Measurements from ENCODE around the gene HHEX. TPM values are rescaled to one million over a fixed set of nuclear protein-coding genes. Genes with fewer than 3 reads are reported as not detected.

HHEX gene
- total RNA-seq, 1 experiment from 2014 or later = 91.5 TPM

DNA sequence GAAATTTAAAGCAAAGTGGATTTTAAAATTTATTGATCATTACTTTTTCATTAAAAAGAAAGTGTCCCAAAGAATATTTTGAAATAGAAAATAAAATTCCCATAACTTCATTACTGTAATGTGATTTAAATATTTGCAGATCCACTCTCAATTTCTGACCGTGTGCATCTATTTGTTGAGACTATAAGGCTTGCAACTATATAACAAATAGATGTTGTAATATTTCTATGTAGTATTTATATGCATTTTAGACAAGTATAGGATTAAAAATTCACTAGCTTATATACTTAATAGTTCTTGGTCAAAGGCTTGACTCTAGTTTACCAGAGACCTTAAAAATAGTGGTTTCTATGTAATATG lies 3.8 kb downstream of the HHEX start:
- Mint-ChIP-seq H3K27ac (ENCODE audit: unreplicated experiment) (peak overlapping the region; percentile 33), H3K4me3 (ENCODE audit: low read depth, unreplicated experiment) (no peak overlapping the region), H3K36me3 (ENCODE audit: insufficient read depth, unreplicated experiment) (peaks cover 88% of the 10 kb centered on the region), H3K9me3 (ENCODE audit: low read depth, unreplicated experiment) (no peaks in the 10 kb centered on the region), H3K4me1 (ENCODE audit: low read depth, unreplicated experiment) (peaks cover 19% of the 10 kb centered on the region), H3K27me3 (ENCODE audit: unreplicated experiment) (no peaks in the 10 kb centered on the region)
- TF ChIP-seq, protein P1, sequence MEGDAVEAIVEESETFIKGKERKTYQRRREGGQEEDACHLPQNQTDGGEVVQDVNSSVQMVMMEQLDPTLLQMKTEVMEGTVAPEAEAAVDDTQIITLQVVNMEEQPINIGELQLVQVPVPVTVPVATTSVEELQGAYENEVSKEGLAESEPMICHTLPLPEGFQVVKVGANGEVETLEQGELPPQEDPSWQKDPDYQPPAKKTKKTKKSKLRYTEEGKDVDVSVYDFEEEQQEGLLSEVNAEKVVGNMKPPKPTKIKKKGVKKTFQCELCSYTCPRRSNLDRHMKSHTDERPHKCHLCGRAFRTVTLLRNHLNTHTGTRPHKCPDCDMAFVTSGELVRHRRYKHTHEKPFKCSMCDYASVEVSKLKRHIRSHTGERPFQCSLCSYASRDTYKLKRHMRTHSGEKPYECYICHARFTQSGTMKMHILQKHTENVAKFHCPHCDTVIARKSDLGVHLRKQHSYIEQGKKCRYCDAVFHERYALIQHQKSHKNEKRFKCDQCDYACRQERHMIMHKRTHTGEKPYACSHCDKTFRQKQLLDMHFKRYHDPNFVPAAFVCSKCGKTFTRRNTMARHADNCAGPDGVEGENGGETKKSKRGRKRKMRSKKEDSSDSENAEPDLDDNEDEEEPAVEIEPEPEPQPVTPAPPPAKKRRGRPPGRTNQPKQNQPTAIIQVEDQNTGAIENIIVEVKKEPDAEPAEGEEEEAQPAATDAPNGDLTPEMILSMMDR (IDR thresholded peaks at IDR 0.05; ENCODE audit: unreplicated experiment) = no peak
- no peak for DNase-seq
- intact Hi-C loops (cut with micrococcal nuclease; ENCODE audit: unreplicated experiment) = loop anchor here (5.0 kb wide), 1 partner anchor 96 kb away; no protein-coding TSS in a partner anchor
- no TSS peak for BruUV-seq (replicated peaks)
- CTCF ChIA-PET = interaction anchor here (0.8 kb wide), 1 partner anchor 18 kb away, joined by 3 read pairs; no protein-coding TSS in a partner anchor

DNA sequence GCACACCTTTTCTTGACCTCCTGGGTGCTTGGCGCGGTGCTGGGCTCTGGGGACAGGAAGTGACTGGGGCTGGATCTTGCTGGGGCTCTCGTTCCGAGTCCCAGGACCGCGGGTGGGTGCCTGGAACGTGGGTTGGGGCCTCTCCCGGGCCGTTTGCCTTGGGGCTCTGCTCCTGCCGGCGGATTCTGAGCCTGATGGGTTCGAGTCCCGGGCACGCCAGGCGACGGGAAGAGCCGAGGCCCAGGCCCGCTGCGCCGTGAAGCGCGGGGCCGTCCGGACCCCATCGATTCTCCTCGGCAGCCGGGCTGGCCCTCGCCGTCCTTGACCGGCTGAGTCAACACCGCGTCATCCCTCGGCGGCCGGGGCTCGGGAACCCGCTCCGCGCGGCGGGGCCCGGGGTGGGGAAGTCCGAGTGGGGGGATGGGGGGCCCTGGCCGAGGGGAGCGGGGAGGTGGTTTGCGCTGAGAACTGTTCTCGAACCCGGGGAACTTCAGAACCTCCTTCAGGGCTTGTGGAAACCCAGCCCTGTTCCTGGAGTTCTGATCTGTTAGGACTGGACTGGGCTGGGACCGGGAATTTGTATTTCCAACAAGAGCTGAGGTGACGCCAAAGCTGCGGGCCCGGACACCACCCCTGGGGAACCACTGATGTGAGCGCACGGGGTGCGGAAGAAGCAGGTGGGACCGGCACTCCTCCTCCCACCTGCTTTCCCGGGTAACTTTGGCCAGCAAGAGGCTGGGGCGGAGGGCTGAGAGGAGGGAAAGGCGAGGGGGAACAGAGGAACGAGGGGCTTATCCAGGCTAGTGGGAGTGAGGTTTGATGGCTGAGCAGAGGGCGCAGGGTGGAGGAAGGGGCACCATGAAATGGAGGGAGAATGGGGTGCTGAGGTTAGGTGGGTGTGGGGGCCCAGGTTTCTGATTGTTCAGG lies 6.2 kb downstream of the HHEX start:
- intact Hi-C loops (cut with micrococcal nuclease; ENCODE audit: unreplicated experiment) = loop anchor here (2.0 kb wide), 2 partner anchors 127 to 179 kb away; no protein-coding TSS in a partner anchor
- peaks cover 29% of the 10 kb centered on the region for H3K4me1 Mint-ChIP-seq (ENCODE audit: low read depth, unreplicated experiment)
- H3K4me3 Mint-ChIP-seq (ENCODE audit: low read depth, unreplicated experiment) = peak overlapping the region; percentile 58
- H3K27me3 Mint-ChIP-seq (ENCODE audit: unreplicated experiment) = no peaks in the 10 kb centered on the region
- no peaks in the 10 kb centered on the region for H3K9me3 Mint-ChIP-seq (ENCODE audit: low read depth, unreplicated experiment)
- CTCF ChIA-PET = no interaction called here
- H3K36me3 Mint-ChIP-seq (ENCODE audit: insufficient read depth, unreplicated experiment) = peaks cover 70% of the 10 kb centered on the region
- no peak for DNase-seq
- TF ChIP-seq, protein P1 (IDR thresholded peaks at IDR 0.05; ENCODE audit: unreplicated experiment) = no peak
- H3K27ac Mint-ChIP-seq (ENCODE audit: unreplicated experiment) = peak overlapping the region; percentile 80
- no TSS peak for BruUV-seq (replicated peaks)

DNA sequence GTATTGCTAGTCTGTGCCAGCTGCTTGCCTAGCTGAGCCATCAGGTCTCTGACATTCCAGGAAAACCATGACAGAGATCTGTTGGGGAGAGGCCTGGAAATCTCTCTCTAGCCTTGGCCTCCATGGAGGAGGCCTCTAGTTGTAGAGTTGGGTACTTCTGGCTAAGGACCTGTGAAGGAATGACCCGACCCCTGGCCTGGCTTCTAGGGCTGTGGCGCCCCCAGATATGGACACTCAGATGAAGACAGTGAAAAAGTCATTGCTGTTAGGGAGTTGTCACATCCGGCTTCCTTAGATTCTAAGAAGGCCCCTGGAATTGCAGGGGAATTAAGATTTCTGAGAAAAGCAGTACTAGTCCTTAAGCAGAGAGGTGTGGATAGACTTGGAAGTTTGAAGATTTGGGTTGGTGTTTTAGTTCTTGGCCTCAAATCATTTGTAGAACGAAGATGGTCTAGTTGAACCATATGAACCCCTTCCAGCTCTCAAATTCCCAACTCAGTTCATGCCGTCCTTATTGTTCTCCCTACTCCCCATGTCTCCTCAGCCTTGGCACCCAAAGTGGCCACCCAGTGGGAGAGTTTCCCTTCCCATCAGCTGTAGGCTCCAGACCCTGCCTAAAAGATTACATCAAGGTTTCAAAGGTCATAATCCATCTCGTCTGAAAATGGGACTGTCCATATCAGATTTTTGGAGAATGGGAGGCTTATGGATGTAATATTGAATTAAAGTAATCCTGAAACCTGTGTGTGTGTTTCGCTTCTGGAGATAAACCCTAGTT lies 7.0 kb downstream of the HHEX start:
- H3K27ac Mint-ChIP-seq (ENCODE audit: unreplicated experiment) = peak overlapping the region; percentile 80
- TF ChIP-seq, protein P1 (IDR thresholded peaks at IDR 0.05; ENCODE audit: unreplicated experiment) = no peak
- intact Hi-C loops (cut with micrococcal nuclease; ENCODE audit: unreplicated experiment) = loop anchor here (2.0 kb wide), 1 partner anchor 178 kb away; no protein-coding TSS in a partner anchor
- no TSS peak for BruUV-seq (replicated peaks)
- H3K4me1 Mint-ChIP-seq (ENCODE audit: low read depth, unreplicated experiment) = peaks cover 34% of the 10 kb centered on the region
- DNase-seq = no peak
- H3K4me3 Mint-ChIP-seq (ENCODE audit: low read depth, unreplicated experiment) = peak overlapping the region; percentile 58
- H3K36me3 Mint-ChIP-seq (ENCODE audit: insufficient read depth, unreplicated experiment) = peaks cover 61% of the 10 kb centered on the region
- no peaks in the 10 kb centered on the region for H3K27me3 Mint-ChIP-seq (ENCODE audit: unreplicated experiment)
- CTCF ChIA-PET = no interaction called here
- no peaks in the 10 kb centered on the region for H3K9me3 Mint-ChIP-seq (ENCODE audit: low read depth, unreplicated experiment)

DNA sequence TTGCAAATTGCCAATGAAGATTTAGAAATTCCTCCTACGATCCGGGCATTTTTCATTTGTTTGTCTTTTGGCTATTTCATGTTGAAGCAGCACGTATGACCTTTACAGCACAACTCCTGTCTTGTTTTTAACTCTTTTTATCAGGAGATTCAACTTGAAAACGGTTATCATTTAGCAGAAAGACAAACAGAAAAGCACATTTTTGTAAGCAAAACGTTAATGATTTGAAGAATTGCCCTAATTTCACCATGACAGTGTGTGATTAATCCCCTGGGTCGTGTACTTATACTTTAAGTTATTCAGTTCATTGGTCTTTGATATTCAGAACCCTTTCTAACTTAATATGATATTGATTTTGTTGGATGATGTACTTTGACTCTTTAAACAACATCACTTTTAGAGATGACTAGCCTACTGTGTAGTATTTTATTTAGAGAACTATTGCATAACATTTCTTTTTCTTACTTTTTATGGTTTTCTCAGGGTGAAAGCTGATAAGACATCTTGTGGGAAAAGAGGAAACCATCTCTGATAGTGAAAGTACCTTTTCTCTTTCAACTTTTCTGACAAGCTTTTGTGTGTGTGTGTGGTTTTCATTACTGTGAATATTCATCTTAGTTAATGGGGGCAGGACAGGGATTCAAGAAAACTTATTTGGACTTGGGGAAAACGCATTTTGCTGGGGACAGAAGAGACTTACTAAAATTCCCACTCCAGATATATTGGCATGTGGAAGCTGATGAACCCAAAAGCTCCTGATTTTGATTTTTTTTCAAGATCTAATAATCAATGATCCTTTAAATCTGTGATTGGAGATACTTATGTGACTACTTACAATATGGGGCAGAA lies 8.1 kb downstream of the HHEX start:
- TF ChIP-seq, protein P1 (IDR thresholded peaks at IDR 0.05; ENCODE audit: unreplicated experiment) = no peak
- Mint-ChIP-seq H3K27me3 (ENCODE audit: unreplicated experiment) (no peaks in the 10 kb centered on the region), H3K4me3 (ENCODE audit: low read depth, unreplicated experiment) (peak overlapping the region; percentile 58), H3K4me1 (ENCODE audit: low read depth, unreplicated experiment) (peaks cover 34% of the 10 kb centered on the region), H3K36me3 (ENCODE audit: insufficient read depth, unreplicated experiment) (peaks cover 50% of the 10 kb centered on the region), H3K27ac (ENCODE audit: unreplicated experiment) (peak overlapping the region; percentile 80), H3K9me3 (ENCODE audit: low read depth, unreplicated experiment) (no peaks in the 10 kb centered on the region)
- CTCF ChIA-PET = interaction anchor here (0.6 kb wide), 1 partner anchor 10 kb away, joined by 4 read pairs; no protein-coding TSS in a partner anchor
- DNase-seq = no peak
- intact Hi-C loops (cut with micrococcal nuclease; ENCODE audit: unreplicated experiment) = loop anchor here (2.0 kb wide), 1 partner anchor 177 kb away; no protein-coding TSS in a partner anchor
- no TSS peak for BruUV-seq (replicated peaks)

Measured in Calu3 (cell line).